GM15510 (cell line): ENCODE measurements around the gene LMO3.

Experiments
- POLR2A ChIP-seq: IDR thresholded peaks from 3 replicates; pipeline ENCODE4 v1.6.1; 2011; ENCODE audit warnings: borderline replicate concordance; ENCODE audit not compliant: insufficient read length; ENCODE audit errors: extremely low read depth

Gene LMO3

DNA sequence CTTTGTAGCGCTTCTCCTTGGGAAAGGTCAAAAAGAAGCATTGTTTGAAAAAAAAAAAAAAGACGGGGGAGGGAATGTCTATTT, at the start of gene LMO3:
Gene LMO3, minus strand, starts transcription at position 46 of the 84 bp plus-strand sequence. CDS start 5,302 bp downstream, outside the sequence.
- no peak for TF ChIP-seq POLR2A

DNA sequence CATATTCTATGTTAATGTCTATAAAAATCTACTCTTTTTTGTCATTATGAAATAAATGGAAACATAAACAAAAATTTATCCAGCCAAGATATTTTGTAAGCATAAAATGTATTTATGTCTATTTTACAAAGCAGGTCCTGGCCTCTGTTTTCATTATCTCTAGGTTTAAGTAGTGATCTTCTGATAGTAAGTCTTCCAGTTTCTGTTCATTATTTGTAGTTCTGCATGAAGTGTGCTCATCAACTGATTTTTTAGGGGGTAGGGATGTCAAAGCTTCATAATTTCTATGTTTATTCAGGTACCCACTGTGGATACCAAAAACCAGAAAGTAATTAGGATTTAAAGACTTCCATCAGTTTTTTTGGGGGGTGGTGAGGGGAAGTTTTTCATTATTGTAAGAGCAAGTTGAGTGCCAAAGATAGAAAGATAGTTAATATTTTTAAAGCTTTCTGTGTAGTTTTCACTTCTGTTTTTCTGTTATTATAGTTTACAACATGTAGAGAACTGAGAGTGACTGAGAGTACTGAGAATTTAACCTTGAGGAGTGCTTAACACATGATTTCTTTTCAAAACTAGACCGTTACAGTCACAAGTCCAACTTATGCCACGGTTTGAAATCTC, 30.6 kb upstream of the LMO3 start:
- TF ChIP-seq POLR2A = no peak

DNA sequence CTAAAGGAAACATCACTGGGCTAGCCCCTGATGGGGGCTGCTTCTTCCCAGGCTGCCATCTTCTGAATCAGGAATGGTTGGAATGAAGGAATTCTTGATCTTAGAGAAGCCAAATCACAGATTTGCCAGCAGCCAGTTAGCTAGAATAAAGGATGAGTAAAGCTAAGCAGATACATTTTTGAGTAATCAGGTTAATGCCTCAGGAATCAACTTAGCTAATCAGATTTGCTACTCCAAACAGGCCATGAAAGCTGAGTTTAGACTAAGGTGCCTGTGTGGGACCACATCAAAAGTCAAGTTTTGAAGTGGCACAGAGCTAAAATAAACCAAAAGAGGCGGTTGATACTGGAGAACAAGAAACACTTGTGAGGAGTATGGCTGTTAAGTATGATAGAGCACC, 28.8 kb upstream of the LMO3 start:
- TF ChIP-seq POLR2A = no peak

DNA sequence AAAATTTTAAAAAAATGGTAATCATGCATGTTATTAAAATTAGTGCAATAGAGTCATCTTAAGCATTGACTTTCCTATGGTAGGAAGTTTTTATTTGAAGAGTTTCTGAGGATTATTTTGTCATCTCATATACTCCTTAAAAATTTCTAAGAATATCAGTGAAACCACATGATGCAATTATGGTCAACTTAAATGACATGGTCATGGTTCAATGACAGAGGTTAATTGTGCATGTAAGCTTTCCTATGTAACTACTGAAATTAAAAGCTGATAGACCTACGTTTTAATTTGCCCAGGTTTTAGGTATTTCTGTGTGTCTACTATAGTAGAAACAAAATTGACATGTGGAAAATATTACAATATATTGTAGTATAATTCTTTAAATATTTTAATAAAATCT, 21.0 kb upstream of the LMO3 start:
- TF ChIP-seq POLR2A = no peak

DNA sequence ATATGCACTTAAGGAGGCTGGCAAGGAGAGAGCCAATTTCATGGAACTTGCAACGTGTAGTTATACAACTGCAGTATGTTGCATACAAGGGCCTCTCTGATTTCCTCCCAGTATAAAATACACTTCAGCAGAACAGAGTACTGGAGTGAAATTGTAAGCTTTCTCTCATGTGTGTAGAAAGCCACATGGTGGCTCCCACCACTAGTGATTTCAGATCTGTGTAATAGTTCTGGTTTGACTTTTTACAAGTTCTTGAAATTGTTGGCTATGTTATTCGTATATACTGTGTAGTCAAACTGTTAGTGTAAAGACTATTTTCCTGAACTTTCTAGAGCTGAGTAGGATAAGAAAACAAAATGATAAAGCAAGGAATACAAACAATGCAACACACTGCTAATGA, 16.4 kb upstream of the LMO3 start:
- no peak for TF ChIP-seq POLR2A

DNA sequence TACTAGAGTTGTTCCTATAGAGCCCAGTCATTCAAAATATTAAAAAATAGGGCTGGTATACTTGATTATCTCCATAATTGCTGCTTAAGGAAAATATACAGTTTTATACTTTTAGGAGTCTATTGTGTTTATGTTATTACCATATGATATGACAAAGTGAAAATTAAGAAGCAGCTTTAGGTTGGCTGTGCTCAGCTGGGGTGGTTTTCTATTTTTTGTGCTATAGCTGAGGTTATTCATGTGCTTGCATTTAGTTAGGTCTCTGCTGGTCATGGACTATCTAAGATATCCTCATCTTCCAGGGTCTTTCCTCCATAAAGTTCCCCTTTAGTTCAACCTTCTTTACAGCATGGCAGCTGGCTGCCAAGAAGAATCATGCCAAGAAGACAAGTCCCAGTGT, 13.6 kb upstream of the LMO3 start:
- TF ChIP-seq POLR2A = no peak

DNA sequence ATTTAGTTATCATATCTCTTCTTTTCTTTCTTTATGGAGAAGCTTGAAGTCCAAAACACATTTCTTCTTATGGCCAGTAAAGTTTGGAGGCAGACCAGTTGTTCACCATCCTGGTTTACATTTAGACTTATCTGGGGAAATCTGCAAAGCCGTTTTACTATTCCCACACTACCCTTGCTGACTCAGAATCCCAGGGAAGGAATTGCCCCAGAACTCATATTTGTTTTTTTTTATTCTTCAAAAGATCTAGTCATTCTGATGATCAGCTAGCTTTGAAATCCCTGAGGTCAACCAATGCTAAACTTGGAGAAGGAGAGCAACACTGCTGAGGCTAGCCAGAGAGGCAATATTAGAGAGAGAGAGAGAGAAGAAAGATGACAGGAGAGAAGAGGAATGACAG, 12.3 kb upstream of the LMO3 start:
- TF ChIP-seq POLR2A = no peak

DNA sequence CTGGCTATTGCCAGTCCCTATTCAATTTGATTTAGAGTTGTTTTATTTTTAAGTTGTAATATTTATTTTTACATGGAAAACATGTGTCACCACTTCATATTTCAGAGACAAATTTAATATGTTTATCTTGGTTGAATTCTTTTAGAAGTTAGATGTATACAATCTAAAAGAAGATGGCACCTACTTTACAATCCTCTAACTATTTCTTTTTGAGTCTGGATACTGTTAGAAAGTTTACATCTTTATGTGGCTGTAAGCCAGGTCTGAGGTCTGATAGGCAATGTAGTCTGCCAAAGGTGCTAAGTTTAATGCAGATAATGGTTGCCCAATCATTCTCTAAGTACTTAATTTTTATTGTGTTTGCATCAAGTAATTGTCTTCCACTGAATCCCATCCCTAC, 7.2 kb upstream of the LMO3 start:
- no peak for TF ChIP-seq POLR2A

DNA sequence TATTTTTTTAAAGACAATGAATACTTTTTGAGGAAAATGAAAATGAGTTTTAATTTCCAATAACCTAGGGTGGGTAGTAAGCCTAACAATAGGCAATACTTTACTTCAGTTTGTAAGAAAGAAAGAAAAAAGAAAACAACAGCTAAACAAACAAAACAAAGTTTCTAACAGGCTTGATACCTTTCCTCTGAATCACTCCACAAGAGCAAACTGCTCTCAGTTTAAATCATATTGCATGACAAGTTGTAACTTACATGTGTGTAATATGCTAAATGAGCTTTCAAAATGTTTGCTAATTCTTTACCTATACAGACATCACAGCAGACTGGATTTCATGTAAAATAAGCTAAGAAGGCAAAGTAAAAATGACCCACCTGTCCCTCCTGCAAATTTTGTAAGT, 6.7 kb upstream of the LMO3 start:
- TF ChIP-seq POLR2A = no peak

DNA sequence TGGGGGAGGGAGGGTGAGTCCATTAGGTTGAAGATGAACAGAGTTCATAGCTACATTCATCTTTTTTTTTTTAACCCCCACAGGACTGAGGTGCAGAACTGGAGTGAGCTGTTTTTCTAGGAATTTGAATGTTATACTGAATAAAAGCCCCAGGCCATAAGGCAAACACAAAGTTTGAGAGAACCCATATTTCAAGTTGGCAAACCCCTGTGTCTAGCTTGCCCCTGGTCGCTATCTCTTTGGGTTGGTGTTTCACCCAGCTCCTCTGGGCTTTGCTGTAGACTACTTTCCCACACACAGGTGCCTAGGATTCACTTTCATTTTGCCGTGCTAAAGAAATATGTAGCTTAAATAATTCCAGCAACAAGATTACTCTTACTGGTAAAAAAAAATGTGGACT, 5.2 kb upstream of the LMO3 start:
- no peak for TF ChIP-seq POLR2A

DNA sequence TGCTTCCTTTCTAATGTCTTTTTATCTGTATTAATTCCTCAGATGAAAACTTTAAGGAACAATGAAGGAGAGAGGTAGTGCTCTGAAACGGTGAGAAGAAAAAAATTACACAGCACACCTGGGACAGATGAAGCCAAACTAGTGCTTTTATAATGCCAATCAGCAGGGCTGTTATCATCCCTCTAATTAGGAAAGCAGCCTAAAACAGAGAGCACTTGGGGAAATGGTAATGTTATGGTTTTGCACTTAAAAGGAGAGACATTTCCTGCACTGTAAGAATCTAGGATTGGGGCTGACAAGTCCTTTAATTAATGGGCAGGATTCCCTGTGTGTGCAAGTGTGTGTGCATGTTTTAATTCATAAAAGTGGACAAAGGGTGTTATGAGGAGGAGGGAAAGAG, 4.8 kb upstream of the LMO3 start:
- no peak for TF ChIP-seq POLR2A

DNA sequence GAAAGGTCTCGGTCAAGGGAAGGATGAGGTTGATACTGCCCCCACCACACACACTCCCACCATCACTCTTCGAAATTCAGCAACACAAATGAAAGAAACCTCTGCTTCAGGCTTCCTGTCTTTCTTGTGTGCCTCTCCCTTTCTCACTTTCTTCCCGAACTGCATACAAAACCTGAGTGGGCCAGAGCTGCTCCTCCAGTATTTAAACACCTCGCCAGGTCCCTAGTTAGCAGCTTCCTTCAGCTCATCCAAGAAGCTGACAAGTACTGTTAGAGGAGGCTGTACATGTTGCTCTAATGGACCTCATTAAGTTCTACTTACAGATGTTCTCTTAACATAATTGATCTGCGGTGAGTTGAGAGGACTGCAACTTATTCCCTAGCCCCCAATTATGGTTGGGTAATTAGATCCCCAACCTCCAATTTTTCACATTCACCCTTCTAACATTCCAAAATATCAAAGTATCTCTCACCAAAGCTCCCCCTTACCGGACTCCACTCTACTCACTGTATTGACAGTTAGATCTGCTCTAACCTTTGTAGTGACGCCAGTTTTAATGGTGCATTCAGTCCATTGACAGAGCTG, 4.1 kb upstream of the LMO3 start:
- no peak for TF ChIP-seq POLR2A

DNA sequence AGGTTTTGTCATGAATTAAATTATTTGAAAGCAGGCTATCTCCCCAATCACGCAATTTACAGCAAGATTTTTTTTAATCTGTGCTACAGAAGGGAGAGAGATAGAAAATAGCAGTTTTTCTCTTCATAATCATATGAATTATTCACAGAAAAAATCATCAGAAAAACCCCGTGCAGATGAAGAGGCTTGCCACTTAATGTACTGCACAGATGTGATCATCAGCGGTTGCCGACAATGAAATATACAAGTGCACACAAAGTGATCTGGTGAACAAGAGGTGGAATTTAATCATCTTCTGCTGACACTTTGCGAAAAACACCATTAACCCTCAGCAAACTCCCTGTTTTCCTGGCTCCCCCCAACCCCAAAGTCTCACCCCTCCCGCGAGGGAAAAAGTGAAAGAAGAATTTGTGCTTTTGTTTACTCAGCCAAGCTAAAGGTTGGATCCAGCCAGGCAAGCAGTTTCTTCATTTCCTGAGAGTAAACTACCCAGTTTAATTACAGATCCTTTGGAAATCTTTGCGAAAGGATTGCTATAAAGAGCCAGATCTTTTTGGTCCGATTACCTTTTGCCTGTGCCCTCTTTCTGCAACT, 3.1 kb upstream of the LMO3 start:
- TF ChIP-seq POLR2A = no peak

DNA sequence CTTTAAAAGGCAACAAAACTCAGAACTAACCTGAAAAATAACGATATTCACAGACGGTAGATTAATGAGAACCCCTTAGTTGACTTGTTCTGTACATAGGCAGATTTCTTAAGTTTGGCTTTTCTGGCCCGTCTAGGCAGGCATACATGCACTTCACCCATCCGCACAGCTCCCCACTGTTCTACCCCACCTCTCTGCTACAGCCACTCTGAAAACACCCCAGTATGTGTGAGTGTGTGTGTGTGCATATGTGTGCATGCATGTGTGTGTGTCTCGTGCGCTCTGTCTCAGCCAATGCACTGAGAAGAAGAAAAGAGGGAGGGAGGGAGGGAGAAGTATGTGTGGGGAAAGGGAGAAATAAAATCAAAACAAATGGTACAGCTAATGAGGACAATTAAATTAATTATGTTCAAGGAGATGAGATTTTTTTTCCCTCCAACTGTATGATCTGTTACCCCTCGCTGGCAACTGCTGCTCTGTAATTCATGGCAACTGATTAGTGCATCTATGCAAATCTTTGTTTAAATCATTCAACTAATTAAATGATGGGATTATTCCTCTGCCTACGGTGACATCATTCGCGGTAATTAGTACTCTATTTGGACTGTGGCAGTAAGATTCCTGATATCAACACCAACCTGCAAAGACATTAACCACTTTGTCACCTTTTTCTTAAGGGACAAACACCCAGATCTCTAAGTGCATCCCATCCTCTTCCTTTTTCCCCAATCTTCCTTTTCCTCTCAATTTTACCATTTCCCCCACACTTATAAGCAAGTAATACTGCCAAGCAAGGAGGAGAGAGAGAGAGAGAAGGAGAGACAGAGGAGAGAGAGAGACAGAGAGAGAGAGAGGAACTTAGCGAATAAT, 2.2 kb upstream of the LMO3 start:
- no peak for TF ChIP-seq POLR2A

DNA sequence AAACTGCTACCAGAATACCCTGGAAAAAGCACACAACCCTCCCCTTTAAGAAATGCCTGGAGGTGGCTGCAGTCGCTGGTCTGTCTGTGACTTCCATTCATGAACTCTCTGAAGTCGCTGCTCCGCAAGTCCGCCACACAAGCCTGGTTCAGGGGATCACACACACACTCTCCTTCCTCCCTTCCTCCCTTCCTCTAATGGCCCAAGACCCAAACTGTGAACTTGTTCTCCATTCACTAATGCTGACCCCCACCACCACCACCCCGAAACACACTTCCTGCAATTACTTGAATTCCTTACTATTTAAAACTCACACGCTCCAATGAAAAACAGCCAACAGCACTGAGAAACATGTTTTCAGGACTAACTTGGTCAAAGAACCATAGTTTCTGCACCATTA, 1.0 kb upstream of the LMO3 start:
- no peak for TF ChIP-seq POLR2A

DNA sequence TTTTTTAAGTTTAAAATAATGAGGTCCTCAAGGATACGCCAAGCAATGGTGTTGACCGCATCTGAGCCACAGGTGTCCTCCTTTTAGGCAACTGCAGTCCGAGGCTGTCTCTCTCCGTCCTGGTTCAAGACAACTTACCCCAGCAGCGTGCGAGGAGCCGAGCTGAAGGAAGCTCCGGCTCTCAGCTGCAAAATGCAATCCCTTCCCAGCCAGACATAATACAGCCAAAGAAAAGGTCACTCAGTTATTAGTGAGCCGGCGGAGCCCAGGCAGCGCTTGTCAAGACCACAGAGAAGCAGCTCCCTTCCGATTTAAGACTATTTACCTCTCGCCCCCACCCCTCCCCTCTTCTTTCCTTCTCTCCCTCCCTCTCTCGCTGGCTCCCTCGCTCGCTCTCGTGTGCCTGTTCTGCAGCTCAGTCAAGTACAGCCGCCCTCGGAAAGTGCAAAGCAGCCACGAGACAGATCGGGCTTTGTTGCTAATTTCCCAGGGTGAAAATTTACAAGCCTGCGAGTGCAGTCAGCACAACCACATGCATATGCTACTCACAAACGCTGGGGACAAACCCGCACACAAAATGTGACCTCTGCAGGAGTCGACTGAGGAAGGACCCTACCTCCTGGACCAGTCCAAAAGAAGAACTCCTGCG, 363 bp upstream of the LMO3 start:
- no peak for TF ChIP-seq POLR2A

DNA sequence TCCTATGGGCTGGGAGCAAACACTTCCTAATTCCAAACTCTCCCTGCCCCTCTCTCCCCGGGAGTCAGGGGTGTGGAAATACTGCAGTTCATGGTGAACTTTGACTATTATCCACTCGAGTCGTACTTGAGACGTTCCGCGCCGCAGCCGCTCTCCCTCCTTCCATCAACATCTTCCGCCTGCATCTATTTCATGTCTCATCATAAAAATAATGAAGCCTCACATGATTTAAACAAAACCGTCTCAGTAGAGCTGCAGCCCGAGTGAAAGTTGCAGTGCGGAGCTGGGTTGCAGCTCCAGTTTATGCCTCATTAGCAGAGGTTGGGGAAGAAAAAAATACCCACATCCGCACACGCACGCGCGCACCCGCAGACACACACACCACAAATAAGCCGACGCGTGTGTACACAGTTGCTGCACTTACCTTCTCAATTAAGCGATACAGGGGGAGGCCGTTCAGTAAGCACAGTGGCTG, 283 bp downstream of the LMO3 start:
- no peak for TF ChIP-seq POLR2A
